ENCODE results near the gene SPOCK1. TPM values are rescaled to one million over a fixed set of nuclear protein-coding genes. Genes with fewer than 3 reads are reported as not detected.

Gene SPOCK1
- total RNA-seq, 1 experiment from 2014 or later: 0.27 TPM

GRCh38 chr5:137134920-137135532 lies 364.1 kb downstream of the SPOCK1 start:
- H3K4me1 ChIP-seq (ENCODE audit: control insufficient read depth in 1 of 2, insufficient read depth in 2 of 2, low read length in 2 of 2): no peaks in the 10 kb centered on the region
- H3K27ac ChIP-seq (ENCODE audit: low read depth, low read length): no peak overlapping the region
- no peak overlapping the region for H3K4me3 ChIP-seq (replicated peaks in 1 of 2; ENCODE audit: low read depth in 1 of 2, low read length in 2 of 2)
- BruUV-seq (replicated peaks): no TSS peak
- TF ChIP-seq CEBPB (IDR thresholded peaks at IDR 0.05; ENCODE audit: low read depth): no peak
- no peak for TF ChIP-seq MAX (IDR thresholded peaks at IDR 0.05)
- TF ChIP-seq RAD21 (IDR thresholded peaks at IDR 0.05; ENCODE audit: low read depth): no peak
- TF ChIP-seq FOSL1 (IDR thresholded peaks at IDR 0.05; ENCODE audit: low read depth): no peak
- TF ChIP-seq SIN3A (IDR thresholded peaks at IDR 0.05; ENCODE audit: low read depth): no peak
- TF ChIP-seq EGR1 (IDR thresholded peaks at IDR 0.05; ENCODE audit: low read depth): no peak
- TF ChIP-seq EZH2phosphoT487 (IDR thresholded peaks at IDR 0.05; ENCODE audit: borderline replicate concordance): no peak
- TF ChIP-seq POLR2A (IDR thresholded peaks at IDR 0.05; ENCODE audit: borderline replicate concordance, extremely low read depth, insufficient read depth, insufficient read length): no peak
- TF ChIP-seq POLR2AphosphoS5 (IDR thresholded peaks at IDR 0.05; ENCODE audit: low read depth, low read length): no peak
- TF ChIP-seq CTCF (IDR thresholded peaks at IDR 0.05 in 2 of 3, conservative IDR thresholded peaks at IDR 0.05 in 1 of 3; ENCODE audit: borderline replicate concordance in 1 of 3, insufficient read depth in 1 of 3, low read depth in 2 of 3, low read length in 2 of 3): no peak
- TF ChIP-seq EZH2 (IDR thresholded peaks at IDR 0.05): no peak
- no peak for TF ChIP-seq ZFX (IDR thresholded peaks at IDR 0.05)
- no peak for TF ChIP-seq ZNF274 (IDR thresholded peaks at IDR 0.05; ENCODE audit: low read depth, low read length)
- no peak for TF ChIP-seq SP1 (IDR thresholded peaks at IDR 0.05; ENCODE audit: low read depth)
- TF ChIP-seq ELF1 (IDR thresholded peaks at IDR 0.05; ENCODE audit: borderline replicate concordance, low read depth): no peak
- TF ChIP-seq ATF3 (IDR thresholded peaks at IDR 0.05): no peak
- TF ChIP-seq TCF7L2 (IDR thresholded peaks at IDR 0.05; ENCODE audit: borderline replicate concordance, extremely low read depth, insufficient read depth, insufficient read length): no peak
- no peak for TF ChIP-seq JUND (IDR thresholded peaks at IDR 0.05)
- TF ChIP-seq SRF (IDR thresholded peaks at IDR 0.05; ENCODE audit: low read depth): no peak
- no peaks in the 10 kb centered on the region for H3K79me2 ChIP-seq (ENCODE audit: insufficient read depth, low read length)
- ATAC-seq: no peak
- H3K9ac ChIP-seq (ENCODE audit: low read length): no peak overlapping the region
- no peak overlapping the region for H3K4me2 ChIP-seq (ENCODE audit: low read length)
- H2AFZ ChIP-seq (ENCODE audit: low read depth, low read length, poor library complexity, severe bottlenecking): no peak overlapping the region
- CTCF ChIA-PET: no interaction called here
- no peaks in the 10 kb centered on the region for H4K20me1 ChIP-seq (ENCODE audit: insufficient read depth)
- no peak for DNase-seq (ENCODE audit: low read depth, low spot score)
- POLR2A ChIA-PET: no interaction called here
- no peaks in the 10 kb centered on the region for H3K9me2 ChIP-seq (ENCODE audit: insufficient read depth)
- H3K9me3 ChIP-seq (ENCODE audit: control insufficient read depth in 1 of 2, insufficient read depth in 1 of 2, low read depth in 1 of 2, low read length in 2 of 2): no peaks in the 10 kb centered on the region
- intact Hi-C loops (cut with micrococcal nuclease): no loop called here
- no peaks in the 10 kb centered on the region for H3K36me3 ChIP-seq (ENCODE audit: control insufficient read depth in 1 of 2, insufficient read depth in 2 of 2, low read length in 2 of 2)
- RAD21 ChIA-PET (ENCODE audit: low non-redundant PET in 1 of 2, low total read pairs in 2 of 2, uncharacterized antibody in 2 of 2, unreplicated experiment in 2 of 2): no interaction called here
- H3K27me3 ChIP-seq (ENCODE audit: insufficient read depth, low read length): peaks cover 46% of the 10 kb centered on the region

All from HCT116 (cell line).